Neuron (in vitro differentiated cells): ENCODE measurements around the gene SLC8B1.

Experiments used
- H2AFZ ChIP-seq: one replicate; pipeline ENCODE4 v1.6.1; 2013; ENCODE audit warnings: low read depth, mild to moderate bottlenecking, inconsistent platforms, low read length, moderate library complexity
- H3K27me3 ChIP-seq: one replicate; pipeline ENCODE4 v1.6.1; 2013; ENCODE audit warnings: low read length; ENCODE audit not compliant: insufficient read depth
- H3K36me3 ChIP-seq: one replicate; pipeline ENCODE4 v1.6.1; 2013; ENCODE audit warnings: low read length; ENCODE audit not compliant: insufficient read depth
- H3K4me1 ChIP-seq: one replicate; pipeline ENCODE4 v1.6.1; 2013; ENCODE audit warnings: low read length; ENCODE audit not compliant: insufficient read depth
- H3K4me3 ChIP-seq: 2 replicates; pipeline ENCODE4 v1.5.1; 2013; ENCODE audit warnings: mild to moderate bottlenecking, low read length, moderate library complexity
- H3K9me3 ChIP-seq: one replicate; pipeline ENCODE4 v1.6.1; 2013; ENCODE audit warnings: low read length

SLC8B1 gene

GRCh38 chr12:113261847-113262470 lies 73.0 kb downstream of the SLC8B1 start:
- Histone ChIP-seq H3K36me3 (no peaks in the 10 kb centered on the region), H3K27me3 (no peaks in the 10 kb centered on the region), H3K4me1 (no peaks in the 10 kb centered on the region), H2AFZ (no peak overlapping the region), H3K9me3 (no peaks in the 10 kb centered on the region), H3K4me3 (no peak overlapping the region)

- Histone ChIP-seq H3K36me3 (no peaks in the 10 kb centered on the region), H3K27me3 (no peaks in the 10 kb centered on the region), H3K4me3 (no peak overlapping the region), H3K4me1 (no peaks in the 10 kb centered on the region), H2AFZ (no peak overlapping the region), H3K9me3 (no peaks in the 10 kb centered on the region)
These were observed 74.1 kb downstream of the SLC8B1 start for GRCh38 chr12:113260636-113261300.

- Histone ChIP-seq H3K4me3 (no peak overlapping the region), H3K27me3 (no peaks in the 10 kb centered on the region), H3K4me1 (no peaks in the 10 kb centered on the region), H3K36me3 (no peaks in the 10 kb centered on the region), H2AFZ (no peak overlapping the region), H3K9me3 (no peaks in the 10 kb centered on the region)
These were observed 74.8 kb downstream of the SLC8B1 start for GRCh38 chr12:113260127-113260526.

GRCh38 chr12:113257564-113257963 lies 77.3 kb downstream of the SLC8B1 start:
- Histone ChIP-seq H3K9me3 (no peaks in the 10 kb centered on the region), H3K27me3 (no peaks in the 10 kb centered on the region), H3K4me1 (no peaks in the 10 kb centered on the region), H3K36me3 (no peaks in the 10 kb centered on the region), H3K4me3 (no peak overlapping the region), H2AFZ (no peak overlapping the region)

GRCh38 chr12:113254298-113254697 lies 80.6 kb downstream of the SLC8B1 start:
- no peaks in the 10 kb centered on the region for H3K36me3 ChIP-seq
- no peak overlapping the region for H3K4me3 ChIP-seq
- no peaks in the 10 kb centered on the region for H3K4me1 ChIP-seq
- H2AFZ ChIP-seq, result no peak overlapping the region
- no peaks in the 10 kb centered on the region for H3K9me3 ChIP-seq
- no peaks in the 10 kb centered on the region for H3K27me3 ChIP-seq

- no peak overlapping the region for H3K4me3 ChIP-seq
- no peaks in the 10 kb centered on the region for H3K4me1 ChIP-seq
- no peaks in the 10 kb centered on the region for H3K27me3 ChIP-seq
These were observed 81.2 kb downstream of the SLC8B1 start for GRCh38 chr12:113253532-113254285.

GRCh38 chr12:113252494-113252893 lies 82.4 kb downstream of the SLC8B1 start:
- H2AFZ ChIP-seq, result no peak overlapping the region
- H3K36me3 ChIP-seq, result no peaks in the 10 kb centered on the region
- H3K9me3 ChIP-seq, result no peaks in the 10 kb centered on the region

More at GRCh38 chr12:113253532-113254285, 81.2 kb downstream of the SLC8B1 start:
- Histone ChIP-seq H3K9me3 (no peaks in the 10 kb centered on the region), H2AFZ (no peak overlapping the region), H3K36me3 (no peaks in the 10 kb centered on the region)

GRCh38 chr12:113251404-113252070 lies 83.4 kb downstream of the SLC8B1 start:
- Histone ChIP-seq H3K36me3 (no peaks in the 10 kb centered on the region), H3K9me3 (no peaks in the 10 kb centered on the region), H3K27me3 (no peaks in the 10 kb centered on the region), H2AFZ (no peak overlapping the region), H3K4me1 (no peaks in the 10 kb centered on the region), H3K4me3 (no peak overlapping the region)

More at GRCh38 chr12:113252494-113252893, 82.4 kb downstream of the SLC8B1 start:
- H3K27me3 ChIP-seq, result no peaks in the 10 kb centered on the region
- no peak overlapping the region for H3K4me3 ChIP-seq
- no peaks in the 10 kb centered on the region for H3K4me1 ChIP-seq

GRCh38 chr12:113250045-113250444 lies 84.9 kb downstream of the SLC8B1 start:
- Histone ChIP-seq H3K36me3 (no peaks in the 10 kb centered on the region), H2AFZ (no peak overlapping the region), H3K4me1 (peaks cover 10% of the 10 kb centered on the region), H3K9me3 (no peaks in the 10 kb centered on the region), H3K4me3 (no peak overlapping the region), H3K27me3 (no peaks in the 10 kb centered on the region)

GRCh38 chr12:113249546-113249945 lies 85.4 kb downstream of the SLC8B1 start:
- Histone ChIP-seq H3K4me3 (no peak overlapping the region), H3K36me3 (no peaks in the 10 kb centered on the region), H3K27me3 (no peaks in the 10 kb centered on the region), H3K4me1 (peaks cover 10% of the 10 kb centered on the region), H3K9me3 (no peaks in the 10 kb centered on the region), H2AFZ (no peak overlapping the region)

- Histone ChIP-seq H3K9me3 (no peaks in the 10 kb centered on the region), H3K4me3 (no peak overlapping the region), H3K27me3 (no peaks in the 10 kb centered on the region), H2AFZ (no peak overlapping the region), H3K4me1 (peaks cover 10% of the 10 kb centered on the region), H3K36me3 (no peaks in the 10 kb centered on the region)
These were observed 86.0 kb downstream of the SLC8B1 start for GRCh38 chr12:113248842-113249435.
